HepG2 (cell line): ENCODE results near the gene CDH23. TPM values are rescaled to one million over a fixed set of nuclear protein-coding genes. Genes with fewer than 3 reads are reported as not detected.

Experiments used
- CBX5 ChIP-seq: sonication (generic); formaldehyde crosslinking; IDR thresholded peaks from 2 replicates; pipeline ENCODE4 v1.4.0; 2020; ENCODE audit warnings: missing genetic modification reagents, borderline replicate concordance
- EEA1 ChIP-seq: sonication (generic); formaldehyde crosslinking; IDR thresholded peaks from 2 replicates; pipeline ENCODE4 v1.5.1; 2020; ENCODE audit warnings: mild to moderate bottlenecking, missing genetic modification reagents, borderline replicate concordance
- ETV6 ChIP-seq: sonication (generic); formaldehyde crosslinking; conservative IDR thresholded peaks from 2 replicates; pipeline ENCODE4 v1.4.0; 2020; ENCODE audit warnings: missing genetic modification reagents
- FOXJ3 ChIP-seq: sonication (generic); formaldehyde crosslinking; IDR thresholded peaks from 2 replicates; pipeline ENCODE4 v1.4.0; 2020; ENCODE audit warnings: missing genetic modification reagents, mild to moderate bottlenecking, borderline replicate concordance
- GTF3A ChIP-seq: sonication (generic); formaldehyde crosslinking; conservative IDR thresholded peaks from 2 replicates; pipeline ENCODE4 v1.4.0; 2020; ENCODE audit warnings: mild to moderate bottlenecking, missing genetic modification reagents
- IKZF4 ChIP-seq: sonication (generic); formaldehyde crosslinking; IDR thresholded peaks from 2 replicates; pipeline ENCODE4 v1.5.1; 2020; ENCODE audit warnings: borderline replicate concordance, mild to moderate bottlenecking, low read depth, missing genetic modification reagents; ENCODE audit errors: not compliant biosample characterization
- IRF1 ChIP-seq: sonication (generic); formaldehyde crosslinking; IDR thresholded peaks from 2 replicates; pipeline ENCODE4 v1.4.0; 2020; ENCODE audit warnings: low read depth, mild to moderate bottlenecking, missing genetic modification reagents
- KDM1A ChIP-seq: IDR thresholded peaks from 2 replicates; pipeline ENCODE4 v1.6.1; 2016; ENCODE audit warnings: missing compliant biosample characterization
- KLF9 ChIP-seq: IDR thresholded peaks from 2 replicates; pipeline ENCODE4 v1.6.1; 2016; ENCODE audit warnings: low read depth
- MIER3 ChIP-seq: IDR thresholded peaks from 2 replicates; pipeline ENCODE4 v1.6.1; 2016; ENCODE audit warnings: missing compliant biosample characterization, borderline replicate concordance
- MXD4 ChIP-seq: IDR thresholded peaks from 2 replicates; pipeline ENCODE4 v1.6.1; 2016; ENCODE audit warnings: mild to moderate bottlenecking, missing biosample characterization, missing genetic modification reagents
- NFYB ChIP-seq: sonication (generic); formaldehyde crosslinking; IDR thresholded peaks from 2 replicates; pipeline ENCODE4 v1.4.0; 2020; ENCODE audit warnings: missing genetic modification reagents
- RELA ChIP-seq: sonication (generic); formaldehyde crosslinking; IDR thresholded peaks from 2 replicates; pipeline ENCODE4 v1.4.0; 2020; ENCODE audit warnings: missing genetic modification reagents
- SIX4 ChIP-seq: sonication (generic); formaldehyde crosslinking; IDR thresholded peaks from 2 replicates; pipeline ENCODE4 v1.4.0; 2020; ENCODE audit warnings: missing genetic modification reagents
- SMARCE1 ChIP-seq: fragments of 450-650 bp; IDR thresholded peaks from 2 replicates; pipeline ENCODE4 v1.6.1; 2017; ENCODE audit warnings: borderline replicate concordance
- SNAI1 ChIP-seq: sonication (generic); formaldehyde crosslinking; IDR thresholded peaks from 2 replicates; pipeline ENCODE4 v1.5.0; 2020; ENCODE audit warnings: mild to moderate bottlenecking, missing genetic modification reagents, borderline replicate concordance
- SNAPC2 ChIP-seq: sonication (generic); formaldehyde crosslinking; IDR thresholded peaks from 2 replicates; pipeline ENCODE4 v1.8.1; 2022; ENCODE audit warnings: mild to moderate bottlenecking, missing genetic modification reagents
- XRCC5 ChIP-seq: fragments of 200-400 bp; formaldehyde crosslinking; optimal IDR thresholded peaks from 2 replicates; pipeline ENCODE3; 2017; ENCODE audit warnings: mild to moderate bottlenecking, low read length
- YY1 ChIP-seq: IDR thresholded peaks from 2 replicates; pipeline ENCODE4 v1.6.1; 2011; ENCODE audit warnings: low read length, low read depth, moderate library complexity, mild to moderate bottlenecking; ENCODE audit not compliant: insufficient read depth, insufficient replicate concordance
- ZMAT3 ChIP-seq: sonication (generic); formaldehyde crosslinking; conservative IDR thresholded peaks from 2 replicates; pipeline ENCODE4 v1.7.0; 2021; ENCODE audit warnings: missing genetic modification reagents
- ZMYM3 ChIP-seq: sonication (generic); formaldehyde crosslinking; IDR thresholded peaks from 2 replicates; pipeline ENCODE4 v1.5.1; 2020; ENCODE audit warnings: mild to moderate bottlenecking, missing genetic modification reagents
- ZNF317 ChIP-seq: sonication (generic); formaldehyde crosslinking; IDR thresholded peaks from 2 replicates; pipeline ENCODE4 v1.5.0; 2020; ENCODE audit warnings: mild to moderate bottlenecking, missing genetic modification reagents
- ZNF33A ChIP-seq: sonication (generic); formaldehyde crosslinking; IDR thresholded peaks from 2 replicates; pipeline ENCODE4 v1.5.1; 2020; ENCODE audit warnings: missing genetic modification reagents, mild to moderate bottlenecking, moderate library complexity, borderline replicate concordance
- polyA plus RNA-seq, 8 experiments: library from polyadenylated mRNA; depleted of rRNA in 3 of 8; stranded (reverse) in 7 of 8; unstranded in 1 of 8; fragments of >200 nt; fragmentation: Illumina TruSeq in 4 of 8; extraction: Trizol in 4 of 8; gene quantifications; 2 replicates each; pipeline versions ENCODE4 v1.2.1 to v1.2.3, GENCODE V29; 2011 to 2016; ENCODE audit warnings: low read depth in 4 of 8, missing spikeins in 1 of 8, mixed read lengths in 1 of 8; ENCODE audit not compliant: insufficient read depth in 1 of 8
- total RNA-seq, 5 experiments: library from RNA; depleted of rRNA; stranded (reverse); fragments of >200 nt; fragmentation: Illumina TruSeq; extraction: Trizol; gene quantifications; 2 replicates each; pipeline ENCODE4 v1.2.3, GENCODE V29; 2016; ENCODE audit warnings: low read depth in 1 of 5
- TF ChIP-seq, protein P1 (sequence below), 2 experiments: sonication (generic) in 1 of 2; formaldehyde crosslinking in 1 of 2; IDR thresholded peaks; 2 replicates each; pipeline versions ENCODE4 v1.4.0 to v1.6.1; 2018 to 2020; ENCODE audit warnings: missing genetic modification reagents in 2 of 2, borderline replicate concordance in 1 of 2, low read depth in 1 of 2, mild to moderate bottlenecking in 1 of 2, missing biosample characterization in 1 of 2

Gene CDH23
- total and polyA plus RNA-seq, 2 of the 13 experiments (the other 11 are each of a cell fraction or from before 2014, with no cell fraction given): 0.13 TPM; not detected in 1

DNA sequence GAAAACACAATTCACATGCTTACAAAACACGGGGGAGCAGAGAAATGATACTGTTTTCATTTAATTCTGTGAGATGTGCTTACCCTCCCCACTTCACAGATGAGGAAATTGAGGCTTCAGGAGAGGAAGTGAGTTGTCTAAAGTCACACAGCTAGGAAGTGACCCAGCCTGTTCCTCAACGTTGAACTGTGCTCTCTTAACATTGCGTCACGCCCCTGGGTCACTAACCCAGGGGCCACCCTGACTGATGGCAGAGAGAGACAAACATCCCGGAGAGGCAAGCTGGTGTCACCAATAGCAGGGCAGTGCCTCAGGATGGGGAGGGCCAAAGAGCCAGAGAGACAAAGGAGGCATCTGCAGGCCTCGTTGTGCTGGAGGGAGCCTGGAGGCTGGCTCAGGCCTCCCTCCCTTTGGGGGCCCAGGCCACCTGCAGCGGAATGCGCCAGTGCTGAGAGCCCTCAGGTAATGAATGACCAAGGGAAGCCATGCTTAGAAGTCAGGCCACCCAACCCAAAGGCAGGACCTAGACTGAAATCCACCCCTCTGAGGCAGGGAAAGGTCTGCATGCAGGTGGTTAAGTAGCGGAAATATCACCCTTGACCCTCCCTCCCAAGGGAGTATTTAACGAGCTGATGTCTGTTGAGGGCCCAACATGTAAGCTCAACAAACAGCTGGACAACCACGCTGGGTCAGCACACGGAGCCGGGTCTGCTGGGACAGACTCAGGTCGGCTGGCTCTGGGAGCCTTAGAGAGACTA, 241.5 kb downstream of the CDH23 start (continued):
- TF ChIP-seq ETV6 (CRISPR knock-in tag): peak; percentile 84
- TF ChIP-seq RELA: no peak
- no peak for TF ChIP-seq IRF1
- TF ChIP-seq EEA1 (CRISPR knock-in tag): no peak
- 0 out of 2 replicates have a peak, but pooled peaks have one; percentile 36 for TF ChIP-seq ZMAT3
- no peak for TF ChIP-seq ZNF33A (CRISPR knock-in tag)
- TF ChIP-seq GTF3A (CRISPR knock-in tag): no peak
- TF ChIP-seq XRCC5: peak; percentile 30
- TF ChIP-seq, protein P1, sequence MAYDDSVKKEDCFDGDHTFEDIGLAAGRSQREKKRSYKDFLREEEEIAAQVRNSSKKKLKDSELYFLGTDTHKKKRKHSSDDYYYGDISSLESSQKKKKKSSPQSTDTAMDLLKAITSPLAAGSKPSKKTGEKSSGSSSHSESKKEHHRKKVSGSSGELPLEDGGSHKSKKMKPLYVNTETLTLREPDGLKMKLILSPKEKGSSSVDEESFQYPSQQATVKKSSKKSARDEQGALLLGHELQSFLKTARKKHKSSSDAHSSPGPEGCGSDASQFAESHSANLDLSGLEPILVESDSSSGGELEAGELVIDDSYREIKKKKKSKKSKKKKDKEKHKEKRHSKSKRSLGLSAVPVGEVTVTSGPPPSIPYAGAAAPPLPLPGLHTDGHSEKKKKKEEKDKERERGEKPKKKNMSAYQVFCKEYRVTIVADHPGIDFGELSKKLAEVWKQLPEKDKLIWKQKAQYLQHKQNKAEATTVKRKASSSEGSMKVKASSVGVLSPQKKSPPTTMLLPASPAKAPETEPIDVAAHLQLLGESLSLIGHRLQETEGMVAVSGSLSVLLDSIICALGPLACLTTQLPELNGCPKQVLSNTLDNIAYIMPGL (CRISPR knock-in tag; IDR thresholded peaks at IDR 0.05; ENCODE audit: borderline replicate concordance in 1 of 2, low read depth in 1 of 2): no peak; a peak in 1 of 4 replicates
- TF ChIP-seq IKZF4 (CRISPR knock-in tag): peak; percentile 57
- TF ChIP-seq MIER3 (CRISPR knock-in tag): peak; percentile 82; the same call in 1 of the 2 replicates
- 0 out of 2 replicates have a peak, but pooled peaks have one; percentile 54 for TF ChIP-seq SIX4 (CRISPR knock-in tag)
- peak; percentile 82 for TF ChIP-seq NFYB (CRISPR knock-in tag)
- peak; percentile 20; the same call in 1 of the 2 replicates for TF ChIP-seq FOXJ3 (CRISPR knock-in tag)
- TF ChIP-seq SMARCE1: no peak
- TF ChIP-seq ZNF317: peak; percentile 69
- TF ChIP-seq KLF9 (CRISPR knock-in tag): no peak
- peak; percentile 100 for TF ChIP-seq ZMYM3
- peak; percentile 100 for TF ChIP-seq KDM1A (CRISPR knock-in tag)
- TF ChIP-seq SNAI1 (CRISPR knock-in tag): peak; percentile 92; the same call in 1 of the 2 replicates
- TF ChIP-seq MXD4 (CRISPR knock-in tag): no peak; the same call in 1 of the 2 replicates
- TF ChIP-seq YY1: peak; percentile 55
- TF ChIP-seq CBX5 (CRISPR knock-in tag): peak; percentile 98
- no peak for TF ChIP-seq SNAPC2 (CRISPR knock-in tag)
